Neural cell (in vitro differentiated cells): Measurements from ENCODE around the gene SDHD.

Source experiments
- CTCF ChIP-seq: fragments of 450-650 bp; IDR thresholded peaks from 2 replicates; pipeline ENCODE4 v1.5.1; 2014; ENCODE audit warnings: antibody characterized with exemption, mild to moderate bottlenecking, moderate library complexity; ENCODE audit not compliant: poor library complexity, severe bottlenecking
- EZH2 ChIP-seq: fragments of 200-600, 300-800 bp; shearing (Covaris generic), sonication (generic); IDR thresholded peaks from 2 replicates; pipeline ENCODE4 v1.6.1; 2014; ENCODE audit warnings: antibody characterized with exemption, low read length, borderline replicate concordance, mild to moderate bottlenecking; ENCODE audit not compliant: insufficient read depth, poor library complexity, severe bottlenecking
- POLR2AphosphoS5 ChIP-seq: IDR thresholded peaks from 2 replicates; pipeline ENCODE4 v1.6.1; 2012
- SMC3 ChIP-seq: fragments of 450-650 bp; conservative IDR thresholded peaks from 2 replicates; pipeline ENCODE4 v1.6.1; 2014; ENCODE audit warnings: antibody characterized with exemption, mild to moderate bottlenecking, moderate library complexity; ENCODE audit not compliant: poor library complexity
- TAF1 ChIP-seq: IDR thresholded peaks from 2 replicates; pipeline ENCODE4 v1.6.1; 2012; ENCODE audit warnings: low read depth
- TF ChIP-seq, protein P1 (sequence below): IDR thresholded peaks from 2 replicates; pipeline ENCODE4 v1.6.1; 2012; ENCODE audit warnings: borderline replicate concordance

GRCh38 chr11:112113539-112114457 lies 27.1 kb downstream of the SDHD start:
- TF ChIP-seq POLR2AphosphoS5 = no peak
- peak; percentile 64 for TF ChIP-seq CTCF
- no peak for TF ChIP-seq EZH2
- no peak for TF ChIP-seq TAF1
- TF ChIP-seq, protein P1, sequence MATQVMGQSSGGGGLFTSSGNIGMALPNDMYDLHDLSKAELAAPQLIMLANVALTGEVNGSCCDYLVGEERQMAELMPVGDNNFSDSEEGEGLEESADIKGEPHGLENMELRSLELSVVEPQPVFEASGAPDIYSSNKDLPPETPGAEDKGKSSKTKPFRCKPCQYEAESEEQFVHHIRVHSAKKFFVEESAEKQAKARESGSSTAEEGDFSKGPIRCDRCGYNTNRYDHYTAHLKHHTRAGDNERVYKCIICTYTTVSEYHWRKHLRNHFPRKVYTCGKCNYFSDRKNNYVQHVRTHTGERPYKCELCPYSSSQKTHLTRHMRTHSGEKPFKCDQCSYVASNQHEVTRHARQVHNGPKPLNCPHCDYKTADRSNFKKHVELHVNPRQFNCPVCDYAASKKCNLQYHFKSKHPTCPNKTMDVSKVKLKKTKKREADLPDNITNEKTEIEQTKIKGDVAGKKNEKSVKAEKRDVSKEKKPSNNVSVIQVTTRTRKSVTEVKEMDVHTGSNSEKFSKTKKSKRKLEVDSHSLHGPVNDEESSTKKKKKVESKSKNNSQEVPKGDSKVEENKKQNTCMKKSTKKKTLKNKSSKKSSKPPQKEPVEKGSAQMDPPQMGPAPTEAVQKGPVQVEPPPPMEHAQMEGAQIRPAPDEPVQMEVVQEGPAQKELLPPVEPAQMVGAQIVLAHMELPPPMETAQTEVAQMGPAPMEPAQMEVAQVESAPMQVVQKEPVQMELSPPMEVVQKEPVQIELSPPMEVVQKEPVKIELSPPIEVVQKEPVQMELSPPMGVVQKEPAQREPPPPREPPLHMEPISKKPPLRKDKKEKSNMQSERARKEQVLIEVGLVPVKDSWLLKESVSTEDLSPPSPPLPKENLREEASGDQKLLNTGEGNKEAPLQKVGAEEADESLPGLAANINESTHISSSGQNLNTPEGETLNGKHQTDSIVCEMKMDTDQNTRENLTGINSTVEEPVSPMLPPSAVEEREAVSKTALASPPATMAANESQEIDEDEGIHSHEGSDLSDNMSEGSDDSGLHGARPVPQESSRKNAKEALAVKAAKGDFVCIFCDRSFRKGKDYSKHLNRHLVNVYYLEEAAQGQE = no peak
- peak; percentile 68 for TF ChIP-seq SMC3
